Fibroblast of peridontal ligament (primary cell): Measurements from ENCODE around the gene FAR2.
"Not testable (repeated sequence)": the region's sequence is repeated elsewhere in the genome, so short reads cannot be mapped to it uniquely, and the experiment has no call there.

Experiments
- DNase-seq: peaks from one replicate; pipeline ENCODE4 v3.0.0-alpha.2; 2010; ENCODE audit errors: extremely low read depth

The FAR2 gene

GRCh38 chr12:29278673-29279420, 129.8 kb downstream of the FAR2 start:
- peak; percentile 62 for DNase-seq

DNA sequence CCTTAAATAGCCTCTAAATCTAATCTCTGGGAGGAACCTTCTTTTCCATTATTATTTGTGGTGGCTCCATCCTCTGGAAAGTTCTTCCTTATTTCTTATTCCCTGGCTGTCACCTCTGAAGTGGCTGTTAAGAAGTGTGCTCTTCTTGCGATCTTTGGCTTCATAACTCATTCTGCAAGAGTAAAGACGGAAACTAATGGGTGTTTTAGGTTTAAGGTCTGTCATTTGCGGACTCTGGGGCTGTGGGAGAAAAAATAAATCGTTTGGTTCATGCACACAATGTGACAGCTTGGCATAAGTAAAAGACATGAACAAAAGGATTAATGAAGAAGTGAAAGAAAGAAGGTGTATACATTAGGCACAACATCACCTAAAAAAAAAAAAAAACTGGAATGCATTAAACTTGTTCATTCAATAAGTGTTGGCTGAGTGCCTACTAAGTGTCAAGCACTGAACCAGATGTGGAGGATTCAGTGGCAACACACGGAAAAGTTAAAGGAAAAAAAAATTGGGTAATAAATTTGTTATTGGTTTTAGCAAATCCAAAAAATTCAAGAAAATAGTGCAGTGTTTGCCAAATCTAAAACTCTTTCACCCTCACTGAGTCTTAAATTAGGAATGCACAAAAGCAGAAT, 132.4 kb downstream of the FAR2 start:
- DNase-seq = no peak

DNA sequence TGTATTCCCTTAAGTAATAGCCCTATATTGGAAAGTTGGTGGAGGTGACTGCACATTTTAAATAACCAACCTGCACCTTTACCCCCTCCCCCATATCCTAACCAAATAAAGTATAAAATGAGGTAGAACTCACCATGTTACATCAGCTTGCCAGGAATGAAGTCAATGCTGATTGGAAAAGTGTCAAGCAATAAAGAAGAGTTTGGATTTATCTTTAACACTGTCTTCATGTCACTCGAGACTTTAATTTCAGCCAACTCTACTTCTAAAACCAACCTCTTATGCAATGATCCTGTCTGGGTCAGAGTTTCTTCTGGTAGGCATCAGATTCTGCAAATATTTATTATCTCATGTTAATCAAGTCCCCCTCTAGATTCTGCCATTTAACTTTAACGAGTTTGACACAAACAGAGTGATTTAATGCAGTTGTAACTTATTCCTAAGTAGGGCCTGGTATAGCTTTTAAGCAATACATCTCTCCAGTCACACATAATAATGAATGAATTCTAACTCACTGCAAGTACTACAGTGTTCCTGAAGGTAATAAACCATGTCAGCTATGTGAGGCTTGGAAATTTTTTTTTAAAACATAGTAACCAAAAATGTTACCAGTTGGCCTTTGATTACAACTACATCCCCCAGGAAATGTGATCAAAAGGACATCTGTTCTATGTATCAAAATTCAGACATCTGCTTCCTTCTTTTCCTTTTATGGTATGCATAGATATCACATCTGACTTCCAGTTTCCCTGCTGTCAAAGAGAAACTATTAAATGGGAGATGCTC, 133.1 kb downstream of the FAR2 start:
- DNase-seq = no peak

GRCh38 chr12:29283969-29284700, 135.1 kb downstream of the FAR2 start:
- peak; percentile 11 for DNase-seq

GRCh38 chr12:29286081-29286790, 137.2 kb downstream of the FAR2 start:
- peak; percentile 82 for DNase-seq

DNA sequence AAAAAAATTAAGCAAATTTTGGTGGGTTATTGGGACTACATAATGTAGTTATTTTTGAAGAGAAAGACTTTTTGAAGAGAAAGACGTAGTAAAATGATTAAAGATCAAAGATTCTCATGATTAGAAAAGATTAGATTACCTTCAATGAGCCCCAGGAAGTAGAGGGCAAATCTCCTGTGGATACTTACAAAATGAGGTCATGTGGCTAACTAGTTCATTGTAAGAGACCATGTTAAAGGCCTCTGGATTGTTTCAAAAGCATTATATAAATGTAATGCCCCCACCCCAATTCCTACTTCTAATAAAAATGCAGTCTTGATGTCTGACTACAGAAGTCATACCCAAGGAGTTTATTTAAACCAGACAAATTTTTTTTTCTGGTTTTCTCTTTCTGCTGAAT, 138.5 kb downstream of the FAR2 start:
- DNase-seq = no peak

DNA sequence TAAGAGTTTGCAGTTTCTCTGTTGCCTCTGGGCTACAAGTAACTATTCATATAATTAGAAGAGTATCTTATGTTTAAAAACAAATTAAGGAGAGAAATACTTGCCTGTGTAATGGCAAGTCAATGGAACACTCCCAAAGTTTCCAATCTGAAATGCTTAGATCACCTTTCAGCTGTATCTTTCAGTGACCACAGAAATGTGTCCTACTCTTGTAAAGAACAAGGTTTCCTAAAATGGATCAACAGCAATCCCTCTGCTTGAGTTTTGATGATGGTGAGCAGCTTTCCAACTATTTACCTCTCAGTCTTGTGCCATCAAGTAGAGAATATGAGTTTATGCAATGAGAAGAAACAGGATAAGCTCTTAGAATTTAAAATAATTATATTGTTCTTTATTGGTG, 139.0 kb downstream of the FAR2 start:
- DNase-seq = no peak

DNA sequence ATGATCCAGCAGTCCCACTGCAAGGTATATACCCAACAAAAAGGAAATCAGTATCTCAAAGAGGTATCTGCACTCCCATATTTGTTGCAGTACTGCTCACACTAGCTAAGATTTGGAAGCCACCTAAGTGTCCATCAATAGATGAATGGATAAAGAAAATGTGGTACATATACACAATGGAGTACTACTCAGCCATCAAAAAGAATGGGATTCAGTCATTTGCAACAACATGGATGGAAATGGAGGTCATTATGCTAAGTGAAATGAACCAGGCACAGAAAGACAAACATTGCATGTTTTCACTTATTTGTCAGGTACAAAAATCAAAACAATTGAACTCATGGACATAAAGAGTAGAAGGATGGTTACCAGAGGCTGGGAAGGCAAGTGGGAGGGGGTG, 141.4 kb downstream of the FAR2 start:
- DNase-seq = not testable (repeated sequence)

GRCh38 chr12:29291226-29291625, 142.1 kb downstream of the FAR2 start:
- no peak for DNase-seq

DNA sequence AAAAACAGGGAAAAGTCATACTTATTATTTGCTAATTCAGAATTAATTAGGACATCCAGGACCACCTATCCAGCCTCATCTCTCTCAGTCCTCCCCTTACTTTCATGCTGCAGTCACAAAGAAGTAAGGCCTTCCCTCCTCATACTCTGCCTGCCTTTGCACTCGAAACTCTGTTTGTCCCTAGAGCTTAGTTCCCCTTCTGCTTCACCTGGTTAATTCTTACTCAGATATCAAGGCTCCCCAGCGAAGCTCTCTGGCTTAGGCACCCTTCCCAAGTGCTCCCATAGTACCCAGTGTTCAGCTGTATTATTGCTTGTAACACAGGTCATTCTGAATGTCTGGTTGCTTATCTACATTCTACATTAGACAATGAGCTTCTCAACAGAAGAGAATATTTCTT, 150.6 kb downstream of the FAR2 start:
- DNase-seq = no peak

DNA sequence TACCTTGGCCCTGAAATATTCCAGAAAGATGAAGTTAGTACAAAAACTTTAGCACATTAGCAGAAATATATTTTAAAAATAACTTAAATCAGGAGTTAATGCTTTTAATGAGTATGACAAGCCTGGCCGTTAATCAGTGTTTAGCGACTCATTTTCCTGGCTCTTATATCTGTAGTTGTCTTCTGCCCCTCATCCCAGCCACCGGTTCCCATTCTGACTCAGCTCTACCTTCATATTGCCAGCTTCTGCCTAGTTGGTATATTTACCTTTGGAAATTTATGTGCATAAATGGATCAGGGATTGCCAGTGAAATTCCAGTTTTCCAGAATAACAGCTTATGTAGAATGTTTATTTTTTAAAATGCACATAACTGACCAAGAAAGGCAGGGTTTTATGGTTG, 152.0 kb downstream of the FAR2 start:
- DNase-seq = no peak

DNA sequence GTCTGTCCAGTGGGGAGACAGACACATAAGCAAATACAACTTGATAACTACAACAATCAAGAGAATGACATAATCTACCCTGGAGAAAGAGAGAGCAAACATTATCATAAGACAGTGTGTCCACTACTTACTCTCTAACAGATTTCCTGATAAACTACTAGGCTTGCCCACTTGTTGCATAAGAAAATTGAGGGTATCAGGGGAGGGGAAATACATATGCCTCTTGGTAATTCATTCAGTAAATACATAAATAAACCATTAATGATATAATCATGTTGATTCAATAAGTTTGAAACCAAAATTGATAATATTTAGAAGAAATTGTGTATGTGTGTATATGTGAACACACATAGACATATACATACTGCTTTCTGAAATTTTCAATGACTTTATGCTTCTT, 155.3 kb downstream of the FAR2 start:
- DNase-seq = no peak

GRCh38 chr12:29306266-29306665, 157.2 kb downstream of the FAR2 start:
- DNase-seq = no peak

- no peak for DNase-seq
Measured at GRCh38 chr12:29306682-29307081, 157.6 kb downstream of the FAR2 start.

DNA sequence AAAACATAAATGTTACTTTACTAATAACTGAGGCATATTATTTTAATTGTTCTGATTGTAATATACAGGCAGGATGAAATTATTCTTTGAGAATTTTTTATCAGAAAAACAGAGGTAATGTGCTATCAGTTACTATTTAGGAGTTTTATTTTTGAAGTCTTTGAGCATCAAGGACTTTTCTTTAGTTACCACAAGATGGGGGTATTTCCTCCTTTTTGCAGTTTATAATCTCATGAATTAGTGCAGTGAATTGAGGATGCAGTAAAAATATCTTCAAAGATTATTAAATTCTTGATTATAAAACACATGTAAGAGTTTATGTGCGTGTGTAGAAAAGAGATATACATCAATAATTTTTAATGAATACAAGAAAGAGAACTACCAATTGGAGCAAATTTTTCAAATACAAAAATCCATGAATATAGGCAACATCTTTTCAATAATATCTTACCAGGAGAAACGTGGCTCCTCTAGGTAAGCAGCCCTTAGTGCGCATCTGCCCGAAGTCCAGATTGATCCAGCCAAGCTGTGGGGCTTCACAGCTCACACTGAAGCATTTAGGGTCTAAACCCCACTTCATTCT, 160.3 kb downstream of the FAR2 start:
- DNase-seq = peak; percentile 64

GRCh38 chr12:29310899-29311298, 161.8 kb downstream of the FAR2 start:
- no peak for DNase-seq

- DNase-seq = no peak
Measured at GRCh38 chr12:29314416-29314815, 165.3 kb downstream of the FAR2 start.

DNA sequence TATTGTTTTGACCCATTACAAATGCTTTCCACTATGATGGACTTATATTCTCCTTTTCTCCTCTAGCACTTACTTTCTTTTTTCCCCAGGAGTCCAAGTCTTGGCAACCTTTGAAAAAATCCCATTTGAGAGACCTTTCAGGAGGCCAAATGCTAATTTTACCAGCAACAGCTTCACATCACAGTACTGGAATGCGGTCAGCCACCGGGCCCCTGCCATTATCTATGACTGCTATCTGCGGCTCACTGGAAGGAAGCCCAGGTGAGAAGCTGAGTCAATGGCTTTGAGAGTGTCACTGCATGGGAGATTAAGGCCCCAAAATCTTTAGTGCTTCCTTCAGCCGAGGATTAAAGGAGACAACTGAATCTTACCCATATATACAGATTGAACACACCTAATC, 167.7 kb downstream of the FAR2 start:
- peak; percentile 27 for DNase-seq

GRCh38 chr12:29317556-29318363, 168.7 kb downstream of the FAR2 start:
- DNase-seq = peak; percentile 64
